ENCODE data around the gene FRMPD2.

The FRMPD2 gene, protein sequence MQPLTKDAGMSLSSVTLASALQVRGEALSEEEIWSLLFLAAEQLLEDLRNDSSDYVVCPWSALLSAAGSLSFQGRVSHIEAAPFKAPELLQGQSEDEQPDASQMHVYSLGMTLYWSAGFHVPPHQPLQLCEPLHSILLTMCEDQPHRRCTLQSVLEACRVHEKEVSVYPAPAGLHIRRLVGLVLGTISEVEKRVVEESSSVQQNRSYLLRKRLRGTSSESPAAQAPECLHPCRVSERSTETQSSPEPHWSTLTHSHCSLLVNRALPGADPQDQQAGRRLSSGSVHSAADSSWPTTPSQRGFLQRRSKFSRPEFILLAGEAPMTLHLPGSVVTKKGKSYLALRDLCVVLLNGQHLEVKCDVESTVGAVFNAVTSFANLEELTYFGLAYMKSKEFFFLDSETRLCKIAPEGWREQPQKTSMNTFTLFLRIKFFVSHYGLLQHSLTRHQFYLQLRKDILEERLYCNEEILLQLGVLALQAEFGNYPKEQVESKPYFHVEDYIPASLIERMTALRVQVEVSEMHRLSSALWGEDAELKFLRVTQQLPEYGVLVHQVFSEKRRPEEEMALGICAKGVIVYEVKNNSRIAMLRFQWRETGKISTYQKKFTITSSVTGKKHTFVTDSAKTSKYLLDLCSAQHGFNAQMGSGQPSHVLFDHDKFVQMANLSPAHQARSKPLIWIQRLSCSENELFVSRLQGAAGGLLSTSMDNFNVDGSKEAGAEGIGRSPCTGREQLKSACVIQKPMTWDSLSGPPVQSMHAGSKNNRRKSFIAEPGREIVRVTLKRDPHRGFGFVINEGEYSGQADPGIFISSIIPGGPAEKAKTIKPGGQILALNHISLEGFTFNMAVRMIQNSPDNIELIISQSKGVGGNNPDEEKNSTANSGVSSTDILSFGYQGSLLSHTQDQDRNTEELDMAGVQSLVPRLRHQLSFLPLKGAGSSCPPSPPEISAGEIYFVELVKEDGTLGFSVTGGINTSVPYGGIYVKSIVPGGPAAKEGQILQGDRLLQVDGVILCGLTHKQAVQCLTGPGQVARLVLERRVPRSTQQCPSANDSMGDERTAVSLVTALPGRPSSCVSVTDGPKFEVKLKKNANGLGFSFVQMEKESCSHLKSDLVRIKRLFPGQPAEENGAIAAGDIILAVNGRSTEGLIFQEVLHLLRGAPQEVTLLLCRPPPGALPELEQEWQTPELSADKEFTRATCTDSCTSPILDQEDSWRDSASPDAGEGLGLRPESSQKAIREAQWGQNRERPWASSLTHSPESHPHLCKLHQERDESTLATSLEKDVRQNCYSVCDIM (N-terminal part only)

DNA sequence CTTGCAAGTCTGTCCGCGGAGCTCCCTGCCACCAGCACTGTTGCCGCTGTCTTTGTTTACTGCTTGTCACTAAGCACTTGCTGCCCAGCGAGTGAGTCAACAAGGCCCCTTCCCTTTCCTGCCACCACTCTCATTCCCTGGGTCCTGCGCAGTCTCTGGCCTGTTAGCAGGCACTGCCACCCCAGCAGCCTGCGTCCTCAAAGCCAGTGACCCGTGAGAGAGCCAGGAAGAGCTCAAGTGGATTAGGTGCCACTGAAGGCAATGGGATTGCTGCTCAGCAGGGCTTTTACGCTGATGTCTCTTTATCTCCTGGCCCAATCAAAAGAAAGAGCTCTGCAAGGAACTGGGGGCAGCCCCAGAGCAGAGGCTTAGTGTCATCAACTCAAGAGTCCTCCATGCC lies at the start of gene FRMPD2:
Gene FRMPD2 (minus strand): TSS at position 61 of the 400 bp plus-strand sequence. CDS start 129 bp downstream, outside the sequence.
- no peak for FAIRE-seq

DNA sequence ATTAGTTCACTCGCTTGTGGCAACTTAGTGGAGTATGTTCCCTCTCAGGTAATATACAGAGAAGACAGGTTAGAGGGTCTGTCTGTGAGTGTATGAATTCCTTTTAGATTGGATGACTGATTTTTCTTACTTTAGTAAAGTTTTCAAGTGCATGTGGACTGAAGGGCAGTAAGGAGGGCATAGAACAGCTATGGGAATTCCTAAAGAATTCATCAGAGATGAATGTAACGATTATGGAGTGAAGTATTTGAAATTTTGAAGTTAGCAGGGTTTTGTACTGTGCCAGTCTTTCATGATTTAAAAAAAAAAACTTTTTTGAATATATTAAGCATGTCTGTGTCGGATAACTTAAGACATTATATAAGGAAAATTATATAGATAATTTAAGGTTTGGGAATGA lies 47.5 kb upstream of the FRMPD2 start:
- no peak for FAIRE-seq

DNA sequence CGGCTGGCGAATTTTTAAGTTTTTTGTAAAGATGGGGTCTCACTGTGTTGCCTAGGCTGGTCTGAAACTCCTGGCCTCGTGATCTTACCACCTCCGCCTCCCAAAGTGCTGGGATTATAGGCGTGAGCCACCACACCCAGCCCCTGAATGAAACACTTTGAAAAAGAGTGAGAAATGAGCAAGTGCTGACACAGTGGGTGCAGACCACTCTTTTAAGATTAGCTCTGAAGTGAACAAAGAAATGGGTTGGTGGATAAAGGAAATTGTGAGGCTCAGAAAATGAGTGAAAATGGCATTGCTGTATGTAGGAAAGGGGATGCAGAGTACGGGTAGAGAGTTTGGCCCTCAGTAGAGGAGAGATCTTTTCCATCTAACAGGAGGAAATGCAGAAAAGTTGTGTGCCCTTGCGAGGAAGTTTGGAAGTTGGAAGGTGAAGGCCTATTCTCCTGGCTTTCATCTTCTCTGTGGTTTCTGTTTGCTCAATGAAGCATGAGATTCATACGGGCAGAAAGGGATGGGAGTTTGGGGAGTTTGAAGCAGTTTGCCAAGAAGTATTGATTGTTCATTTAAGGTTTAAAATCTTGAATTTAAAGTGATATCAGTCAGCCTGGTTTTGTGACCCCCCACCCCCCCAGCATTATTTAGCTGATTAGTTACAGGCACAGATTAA lies 43.0 kb upstream of the FRMPD2 start:
- no peak for FAIRE-seq

DNA sequence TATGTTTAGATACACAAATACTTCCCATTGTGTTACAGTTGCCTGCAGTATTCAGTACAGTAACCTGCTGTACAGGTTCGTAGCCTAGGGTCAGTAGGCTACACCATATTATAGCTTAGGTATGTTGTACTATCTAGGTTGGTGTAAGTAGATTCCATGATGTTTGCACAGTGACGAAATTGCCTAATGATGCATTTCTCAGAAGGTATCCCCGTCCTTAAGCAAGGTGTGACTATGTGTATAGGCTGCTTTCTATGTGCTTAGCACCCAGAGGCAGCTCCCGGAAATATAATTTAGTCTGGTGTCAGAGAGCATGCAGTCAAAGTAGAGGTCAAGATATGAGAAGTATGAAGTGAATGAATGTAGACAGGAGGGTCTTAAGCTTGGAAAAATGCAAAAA lies 41.7 kb upstream of the FRMPD2 start:
- FAIRE-seq: no peak

DNA sequence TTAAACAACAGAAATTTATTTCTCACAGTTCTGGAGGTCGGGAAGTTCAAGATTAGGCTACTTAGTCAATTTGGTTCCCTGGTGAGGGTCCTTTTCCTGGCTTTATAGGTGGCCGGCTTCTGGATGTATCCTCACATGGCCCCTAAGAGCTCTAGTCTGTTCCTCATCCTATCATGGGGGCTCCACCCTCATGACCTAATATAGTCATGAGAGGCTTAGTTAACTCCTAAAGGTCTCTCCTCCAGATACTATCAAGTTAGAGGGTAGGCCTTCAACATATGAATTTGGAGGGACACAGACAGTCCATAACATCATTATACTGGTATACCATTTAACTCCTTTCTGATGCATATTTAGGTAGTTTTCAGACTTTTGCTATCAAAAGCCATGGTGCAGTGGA lies 39.6 kb upstream of the FRMPD2 start:
- no peak for FAIRE-seq

DNA sequence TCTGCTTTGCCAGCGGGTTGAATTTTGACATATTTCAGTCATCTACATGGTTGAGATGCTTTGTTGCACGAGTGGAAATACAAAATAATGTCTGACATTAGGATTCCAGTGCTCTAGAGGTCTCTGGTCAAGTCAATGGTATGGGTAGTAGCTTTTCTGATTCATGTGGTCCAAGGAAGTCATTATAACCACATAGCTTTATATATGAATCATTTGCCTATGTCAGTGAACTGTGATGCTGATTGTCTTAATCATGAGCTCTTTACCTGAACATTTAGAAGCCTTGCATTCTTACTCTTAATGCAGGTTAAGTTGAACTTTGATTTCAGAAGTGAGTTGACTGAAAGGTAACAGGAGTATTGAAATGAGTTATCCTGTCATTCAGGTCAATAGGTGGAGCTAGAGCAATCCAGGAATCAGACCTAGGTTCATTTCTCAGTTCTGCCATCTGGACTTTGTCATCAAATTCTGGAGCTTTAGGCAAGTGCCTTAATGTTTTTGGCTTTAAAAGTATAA lies 35.3 kb upstream of the FRMPD2 start:
- FAIRE-seq: no peak

DNA sequence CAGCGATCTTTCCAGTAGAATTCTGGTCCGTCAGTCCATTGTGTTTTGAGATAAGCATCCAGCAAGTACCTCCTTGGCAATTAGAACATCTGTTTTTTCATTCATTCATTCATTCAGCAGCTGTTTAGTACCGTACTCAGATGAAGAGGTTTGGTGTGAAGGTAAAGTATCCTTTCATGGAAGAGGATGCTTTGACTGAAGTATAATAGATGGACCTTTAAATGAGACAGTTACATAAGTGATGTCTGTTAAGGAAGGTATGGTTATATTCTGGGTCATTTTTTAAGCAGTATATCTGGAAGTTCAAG lies 33.2 kb upstream of the FRMPD2 start:
- no peak for FAIRE-seq

DNA sequence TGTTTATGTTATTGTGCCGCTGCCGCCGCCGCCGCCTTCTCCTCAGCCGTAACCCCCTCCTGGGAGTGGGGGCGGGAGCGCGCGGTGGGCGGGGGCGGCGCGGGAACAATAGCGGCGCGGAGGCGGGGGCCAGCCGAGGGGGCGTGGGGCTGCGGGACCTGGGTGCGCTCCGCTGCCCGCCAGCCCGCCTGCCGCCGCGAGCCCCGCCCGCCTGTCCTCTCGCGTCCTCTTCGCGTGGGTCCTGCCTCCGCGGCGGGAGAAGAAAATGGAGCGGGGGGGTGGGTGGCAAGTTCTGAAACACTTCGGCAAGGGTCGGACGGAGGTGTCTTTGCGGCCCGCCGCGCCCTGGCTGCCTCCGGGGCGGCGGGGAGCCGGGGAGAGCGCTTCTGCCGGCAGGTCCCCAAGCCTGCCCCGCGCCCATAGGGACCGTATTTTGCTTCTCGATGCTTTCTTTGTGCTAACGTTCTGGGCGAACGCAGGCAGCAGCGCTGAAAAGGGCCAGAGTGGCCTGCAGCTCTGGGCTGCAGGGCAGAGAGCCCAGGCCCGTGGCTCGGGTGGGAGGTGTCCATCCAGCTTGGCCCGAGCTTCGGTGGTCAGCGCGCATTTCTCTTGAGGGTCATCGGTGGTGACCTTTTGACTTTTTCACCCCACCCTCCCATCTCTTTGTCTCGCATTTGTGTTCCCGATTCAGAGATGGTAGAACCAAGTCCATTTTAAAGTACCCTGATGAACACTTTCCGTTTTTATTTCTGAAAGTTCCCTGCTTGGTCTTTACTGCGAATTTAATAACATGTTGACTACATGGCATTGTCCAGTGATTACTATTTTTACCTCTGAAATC lies 32.6 kb upstream of the FRMPD2 start:
- no peak for FAIRE-seq

DNA sequence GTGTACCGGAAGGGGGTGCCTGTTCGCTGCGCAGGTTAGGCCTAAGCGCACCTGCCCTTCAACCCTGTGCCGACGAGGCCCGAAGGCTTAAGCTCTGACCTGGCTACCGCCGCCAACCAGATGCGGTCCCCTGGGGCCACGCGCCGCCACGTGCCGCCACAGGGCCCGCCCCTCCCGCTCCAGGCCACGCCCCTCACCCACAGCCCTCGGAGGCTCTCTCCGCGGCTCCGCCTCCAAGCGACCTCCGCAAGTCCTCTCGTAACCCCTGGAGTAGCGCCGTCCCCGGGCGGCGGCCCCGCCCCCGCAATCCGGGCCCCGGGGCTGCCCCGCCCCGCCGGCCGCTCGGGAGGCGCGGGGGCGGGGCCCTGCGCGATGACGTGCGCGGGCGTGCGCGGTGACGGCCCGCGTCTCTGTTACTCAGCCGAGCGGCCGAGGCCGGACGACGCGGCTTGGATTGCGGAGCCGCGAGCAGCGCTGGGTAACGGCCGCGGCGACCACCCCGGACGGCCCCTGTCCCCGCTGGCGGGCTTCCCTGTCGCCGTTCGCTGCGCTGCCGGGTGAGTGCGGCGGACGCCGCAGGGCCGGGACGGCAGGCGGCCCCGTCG lies 31.9 kb upstream of the FRMPD2 start, which contains the start of gene MAPK8:
Gene MAPK8 (plus strand): TSS at position 413 of the 605 bp plus-strand sequence. CDS start 94,984 bp downstream, outside the sequence.
- no peak for FAIRE-seq

DNA sequence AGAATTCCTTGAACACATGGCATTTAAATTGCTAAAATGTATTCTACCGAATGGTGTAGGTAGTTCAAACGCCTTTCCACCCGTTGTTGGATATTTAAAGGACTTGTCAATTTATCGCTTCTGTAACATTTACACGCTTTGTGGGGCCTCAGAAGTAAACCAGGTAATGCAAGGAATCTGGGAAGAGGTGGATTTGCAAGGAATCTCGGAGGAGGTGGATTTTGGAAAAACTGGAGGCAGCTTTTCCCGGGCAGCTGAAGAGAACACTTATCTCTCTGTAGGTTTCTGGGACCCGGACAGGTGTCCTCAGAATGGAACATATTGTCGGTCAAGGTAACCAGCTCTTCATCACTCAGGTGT lies 31.4 kb upstream of the FRMPD2 start:
- no peak for FAIRE-seq

DNA sequence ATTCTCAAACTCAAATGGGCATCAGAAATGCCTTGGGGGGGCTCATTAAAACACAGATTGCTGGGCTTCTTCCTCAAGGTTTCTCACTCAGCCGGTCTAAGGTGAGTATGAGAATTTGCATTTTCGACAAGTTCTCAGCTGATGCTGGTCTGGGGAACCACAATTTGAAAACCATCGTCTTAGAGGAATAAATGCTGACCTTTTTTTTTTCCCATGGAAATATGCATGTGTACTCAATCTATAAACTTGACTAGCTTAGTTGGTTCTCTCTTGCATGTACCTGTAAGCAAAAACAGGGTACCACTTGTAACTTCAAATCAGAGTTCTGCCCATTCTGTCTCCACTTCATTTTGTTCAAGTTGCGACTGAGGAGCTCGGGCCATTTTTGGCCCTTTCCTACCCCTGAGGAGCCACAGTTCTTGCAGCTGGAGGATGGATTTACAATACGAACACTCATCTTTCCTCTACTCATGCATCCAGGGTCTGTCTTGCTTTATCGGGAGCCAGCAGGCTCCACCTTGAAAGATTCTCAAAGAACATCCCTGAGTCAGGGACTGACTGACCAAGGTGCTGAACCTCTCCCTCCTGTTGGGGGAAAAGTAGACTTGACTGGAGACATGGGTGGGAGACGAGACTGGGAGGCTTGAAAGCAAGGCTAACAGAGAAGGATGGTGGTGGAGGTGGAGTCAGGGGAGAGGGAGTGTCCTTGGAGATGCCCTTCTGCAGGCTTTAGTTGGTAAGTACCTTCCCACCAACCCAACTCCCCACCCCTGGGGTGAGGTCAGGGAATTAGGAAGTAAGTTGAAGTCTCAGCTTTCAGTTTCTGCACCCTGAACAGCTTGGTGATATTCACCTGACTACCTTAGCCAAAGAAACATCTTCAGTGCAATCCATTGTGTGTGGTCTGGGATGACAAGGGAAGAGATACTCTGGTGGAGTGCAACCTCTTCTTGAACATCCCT lies 28.3 kb upstream of the FRMPD2 start:
- no peak for FAIRE-seq

DNA sequence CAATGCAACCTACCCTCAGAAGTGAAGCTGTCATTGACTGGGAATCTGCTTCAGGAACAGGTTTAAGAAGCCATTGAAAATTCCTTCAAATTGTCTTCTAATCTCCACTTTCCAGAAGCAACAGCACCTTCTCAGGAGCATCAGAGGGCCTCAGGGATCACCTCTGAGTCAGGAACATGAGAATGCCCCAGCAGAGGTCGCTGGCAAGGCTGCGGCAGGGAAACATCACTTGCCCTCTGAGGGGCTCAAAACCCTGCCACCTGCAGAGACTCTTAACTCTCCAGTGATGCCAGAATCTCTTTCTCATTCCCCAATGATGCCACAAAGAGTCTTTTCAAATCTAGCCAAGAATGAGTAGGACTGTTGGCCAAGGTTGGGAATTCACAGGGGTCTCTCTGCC lies 26.1 kb upstream of the FRMPD2 start:
- FAIRE-seq: no peak

DNA sequence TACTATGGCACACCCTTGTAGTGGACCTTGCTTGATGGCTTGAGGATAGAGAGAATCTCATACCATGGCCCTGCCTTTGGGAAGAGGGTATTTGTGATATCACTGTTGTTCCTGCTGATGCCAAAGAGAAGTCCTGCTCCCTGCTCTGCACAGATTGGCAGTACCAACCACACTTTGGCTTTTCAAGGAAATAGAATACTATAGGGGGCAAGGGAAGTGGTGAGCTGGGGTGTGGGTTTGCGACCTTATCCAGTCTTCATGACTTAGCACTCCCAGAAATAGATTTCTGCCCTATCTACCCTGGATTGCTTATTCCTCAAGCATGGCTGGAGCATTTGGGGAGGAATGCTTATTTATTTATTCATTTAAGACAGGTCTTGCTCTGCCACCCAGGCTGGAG lies 25.2 kb upstream of the FRMPD2 start:
- FAIRE-seq: no peak

DNA sequence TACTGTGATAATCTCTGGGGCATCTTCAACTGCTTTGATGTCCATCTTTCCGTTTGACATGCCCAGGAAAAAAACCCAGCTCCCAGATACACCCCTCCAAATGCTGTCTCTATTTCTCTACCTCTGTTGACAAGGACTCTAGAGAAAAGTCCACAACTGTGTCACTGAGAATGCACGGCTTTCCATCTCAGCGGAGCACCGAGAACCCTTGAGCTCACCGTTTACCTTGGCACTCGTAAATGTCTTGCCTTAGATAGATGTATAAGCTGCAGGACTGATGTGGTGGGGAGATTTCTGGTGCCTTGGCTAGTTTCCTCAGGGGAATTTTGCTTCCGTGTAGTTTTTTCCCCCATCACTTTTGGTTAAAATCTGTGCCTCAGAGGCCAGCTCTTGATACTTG lies 24.6 kb upstream of the FRMPD2 start:
- no peak for FAIRE-seq

DNA sequence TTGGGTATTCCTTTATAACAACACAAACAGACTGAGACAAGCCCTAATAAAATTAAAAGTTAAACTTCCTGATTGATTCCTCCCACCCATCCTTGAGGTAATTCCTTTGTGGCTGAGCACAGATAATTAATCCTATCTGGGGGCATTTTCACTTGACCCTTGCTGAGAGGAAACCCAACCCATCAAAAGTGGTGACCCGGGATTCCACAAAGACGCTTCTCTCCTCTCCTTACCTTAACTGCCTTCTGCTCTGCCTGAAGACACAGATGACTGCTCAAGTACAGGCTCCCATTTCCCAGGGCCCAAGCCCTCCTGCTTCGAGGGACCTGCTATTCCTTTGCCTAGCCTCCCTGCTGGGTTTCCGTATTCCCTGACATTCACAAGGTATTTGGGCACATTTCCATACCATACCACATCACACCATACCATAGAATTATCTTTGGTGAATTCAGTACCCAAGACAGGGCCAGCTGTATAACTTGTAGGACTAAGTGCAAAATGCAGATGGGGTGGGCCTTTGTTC lies 22.1 kb upstream of the FRMPD2 start:
- no peak for FAIRE-seq

DNA sequence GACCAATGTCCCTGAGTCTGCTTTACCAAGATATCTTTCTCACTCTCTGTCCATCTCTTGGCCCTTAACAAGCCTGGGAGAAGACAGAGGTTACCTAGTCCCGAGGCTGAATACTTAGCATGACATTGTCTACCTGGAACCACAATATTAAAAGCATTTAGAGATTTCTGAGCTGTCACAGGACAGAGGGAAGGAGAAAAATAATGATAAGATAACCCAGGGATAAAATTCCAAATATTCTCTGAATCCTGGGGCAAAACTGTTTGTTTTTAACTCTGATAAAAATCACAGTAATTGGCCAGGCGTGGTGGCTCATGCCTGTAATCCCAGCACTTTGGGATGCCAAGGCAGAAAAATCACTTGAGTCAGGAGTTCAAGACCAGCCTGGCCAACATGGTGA lies 19.9 kb upstream of the FRMPD2 start:
- FAIRE-seq: no peak

DNA sequence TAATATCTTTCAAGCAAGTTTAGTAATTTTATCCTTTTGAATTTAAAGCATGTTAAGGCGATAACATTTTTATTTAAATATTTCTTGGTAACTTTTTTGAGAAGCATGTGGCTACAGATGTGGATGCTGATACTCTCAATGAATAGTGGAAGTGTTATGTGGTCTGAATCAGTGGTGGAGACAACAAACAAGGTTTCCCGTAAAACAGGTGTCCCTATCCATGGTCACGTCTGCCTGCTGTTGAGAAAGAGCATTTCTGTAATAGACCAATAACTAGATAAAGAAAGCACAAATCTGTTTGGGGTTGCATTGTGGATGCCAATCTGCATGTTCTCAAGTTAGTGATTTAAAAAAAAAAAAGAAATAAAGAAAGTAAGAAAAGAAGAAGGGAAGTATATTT lies 18.1 kb upstream of the FRMPD2 start:
- no peak for FAIRE-seq

DNA sequence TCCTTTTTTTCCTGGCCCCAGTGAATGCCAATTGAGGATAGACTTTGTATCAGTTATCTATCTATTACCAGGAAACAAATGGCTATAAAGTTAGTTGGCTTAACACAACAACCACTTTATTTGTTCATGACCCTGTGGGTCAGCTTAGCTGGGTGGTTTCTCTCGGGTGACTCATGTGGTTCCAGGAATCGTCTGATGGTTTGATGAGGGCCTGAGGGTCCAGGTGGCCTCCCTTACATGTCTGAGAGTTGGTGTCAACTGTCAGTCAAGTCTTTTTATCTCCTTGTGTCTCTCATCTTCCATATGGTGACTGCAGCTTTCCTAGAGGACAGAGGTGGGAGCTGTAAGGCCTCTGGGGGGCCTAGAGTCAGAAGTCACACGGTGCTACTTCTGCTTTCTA lies 16.7 kb upstream of the FRMPD2 start:
- FAIRE-seq: no peak

DNA sequence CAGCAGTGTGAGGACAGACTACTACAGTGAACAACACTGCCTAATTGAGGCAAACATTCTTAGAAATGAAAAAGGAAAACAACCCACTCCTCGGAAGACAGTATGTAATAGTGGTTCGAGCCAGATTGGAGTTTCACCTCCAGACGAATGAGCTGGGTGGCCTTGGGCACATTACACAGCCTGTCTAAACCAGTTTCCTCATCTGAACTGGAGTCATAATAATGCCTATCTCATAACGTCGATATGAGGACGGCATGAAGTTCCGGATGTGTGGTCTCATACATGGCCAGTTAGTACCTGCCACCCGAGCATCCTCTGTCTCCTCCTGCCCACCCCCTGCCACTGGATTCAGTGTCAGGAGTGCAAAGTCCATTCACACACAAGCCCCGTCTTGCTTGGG lies 15.8 kb upstream of the FRMPD2 start:
- no peak for FAIRE-seq

Measured in colon (tissue), 2 donors.